Suppressor macrophage (primary cell): ENCODE results near the gene KNDC1.

ENCODE experiments used
- DNase-seq, 4 experiments: peaks; one replicate each; pipeline ENCODE4 v3.0.0-alpha.2; 2020 to 2022

The KNDC1 gene

GRCh38 chr10:133242611-133243356 lies 82.8 kb downstream of the KNDC1 start:
- no peak for DNase-seq

- no peak for DNase-seq
Measured at GRCh38 chr10:133243593-133243992, 83.6 kb downstream of the KNDC1 start.

GRCh38 chr10:133245439-133246235 lies 85.6 kb downstream of the KNDC1 start:
- DNase-seq, result no peak

- DNase-seq, result no peak
Measured at GRCh38 chr10:133246236-133246626, 86.2 kb downstream of the KNDC1 start.

GRCh38 chr10:133247681-133248333 lies 87.8 kb downstream of the KNDC1 start:
- DNase-seq, result no peak

GRCh38 chr10:133248334-133248715 lies 88.3 kb downstream of the KNDC1 start:
- no peak for DNase-seq

DNA sequence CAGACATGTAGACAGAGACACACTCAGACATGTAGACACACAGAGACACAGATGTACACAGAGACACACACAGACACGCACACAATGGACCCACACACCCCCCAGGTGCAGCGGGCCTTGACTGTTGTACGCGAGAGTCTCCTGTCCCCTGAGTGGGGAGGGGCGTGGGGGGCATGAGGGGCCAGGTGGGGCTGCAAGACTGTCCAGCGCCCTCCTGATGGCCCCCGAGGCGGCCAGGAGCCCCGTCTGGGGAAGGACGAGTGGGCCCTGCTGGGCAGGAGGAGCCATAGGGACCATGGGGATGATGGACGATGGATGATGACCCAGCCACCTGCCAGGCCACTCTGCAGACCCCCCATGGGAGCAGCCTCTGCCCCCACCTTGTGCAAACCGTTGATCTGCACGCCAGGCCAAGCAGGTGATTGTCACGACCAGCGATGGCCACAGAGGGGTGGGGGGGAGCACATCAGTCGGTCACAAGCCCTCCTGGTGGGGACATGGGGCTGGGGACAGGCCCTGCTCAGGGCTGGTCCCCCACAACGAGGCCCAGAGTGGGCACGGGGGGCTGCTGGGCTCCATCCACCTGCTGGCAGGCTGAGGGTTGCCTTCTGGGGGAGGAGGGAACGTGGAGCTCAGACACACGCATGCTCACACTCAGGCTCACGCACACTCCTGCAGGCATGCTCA lies 89.2 kb downstream of the KNDC1 start:
- DNase-seq, result no peak

DNA sequence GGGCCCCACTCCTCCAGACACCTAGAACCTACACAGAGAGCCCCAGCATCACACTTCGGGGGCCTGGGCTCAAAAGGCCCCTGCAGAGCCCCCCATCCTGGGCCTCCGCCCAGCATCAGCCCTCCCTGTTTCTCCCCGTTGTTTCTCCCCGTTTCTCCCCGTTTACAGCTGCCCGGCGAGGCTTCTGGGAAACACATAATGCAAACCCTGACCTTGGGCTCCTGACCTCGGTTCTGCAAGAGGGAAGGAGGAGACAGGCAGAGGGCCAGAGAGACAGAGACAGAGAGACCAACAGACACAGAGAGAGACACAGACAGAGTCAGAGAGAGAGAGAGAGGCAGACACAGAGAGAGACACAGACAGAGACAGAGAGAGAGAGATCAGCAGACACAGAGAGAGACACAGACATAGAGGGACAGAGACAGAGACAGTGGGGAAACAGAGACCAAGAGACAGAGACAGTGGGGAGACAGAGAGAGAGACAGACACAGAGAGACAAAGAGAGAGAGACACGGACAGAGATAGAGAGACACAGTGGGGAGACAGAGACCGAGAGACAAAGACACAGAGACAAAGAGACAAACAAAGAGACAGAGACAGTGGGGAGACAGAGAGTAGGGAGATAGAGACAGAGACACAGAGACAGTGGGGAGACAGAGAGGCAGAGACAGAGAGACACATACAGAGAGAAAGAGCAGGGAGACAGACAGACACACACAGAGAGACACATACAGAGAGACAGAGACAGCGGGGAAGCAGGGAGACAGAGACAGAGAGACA lies 90.1 kb downstream of the KNDC1 start:
- DNase-seq, result no peak

DNA sequence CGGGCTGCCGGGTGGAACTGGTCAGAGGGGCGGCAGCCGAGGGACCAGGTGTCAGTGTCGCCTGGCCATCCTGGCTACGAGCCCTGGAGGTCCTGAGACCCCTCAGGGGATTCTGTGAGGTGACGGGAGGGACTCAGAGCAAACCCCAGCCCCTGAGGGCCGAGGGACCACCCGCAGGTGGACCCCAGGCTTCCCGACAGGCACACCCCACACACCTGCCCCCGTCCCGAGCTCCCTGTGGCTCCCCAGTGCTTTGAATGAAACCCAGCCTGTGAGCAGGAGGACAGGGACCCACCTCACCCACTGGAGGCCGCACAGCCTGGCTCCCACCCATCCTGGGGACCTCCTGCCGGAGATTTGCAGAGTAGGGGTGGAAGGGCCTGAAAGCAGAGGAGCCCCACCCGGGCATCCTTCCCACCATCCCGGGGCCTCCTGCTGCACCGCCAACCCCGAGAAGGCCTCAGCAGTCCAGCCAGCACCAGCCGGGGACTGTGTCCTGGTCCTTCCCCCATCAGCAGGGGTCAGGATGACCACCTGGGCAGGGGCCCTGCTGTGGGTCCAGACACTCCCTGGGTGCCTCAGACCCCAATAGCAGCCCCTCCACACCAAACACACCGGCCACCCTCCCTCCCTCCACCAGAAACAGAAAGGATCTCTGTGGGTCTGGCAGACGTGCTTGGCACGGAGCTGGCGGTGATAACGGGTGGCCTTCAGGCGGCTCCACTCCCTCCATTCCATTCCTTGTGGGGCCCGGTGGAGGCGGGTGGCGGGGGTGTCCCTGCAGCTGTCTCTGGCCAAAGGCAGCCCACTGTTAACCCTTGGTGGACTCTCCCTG lies 91.6 kb downstream of the KNDC1 start:
- DNase-seq, result no peak

GRCh38 chr10:133252223-133252552 lies 92.2 kb downstream of the KNDC1 start:
- no peak for DNase-seq

DNA sequence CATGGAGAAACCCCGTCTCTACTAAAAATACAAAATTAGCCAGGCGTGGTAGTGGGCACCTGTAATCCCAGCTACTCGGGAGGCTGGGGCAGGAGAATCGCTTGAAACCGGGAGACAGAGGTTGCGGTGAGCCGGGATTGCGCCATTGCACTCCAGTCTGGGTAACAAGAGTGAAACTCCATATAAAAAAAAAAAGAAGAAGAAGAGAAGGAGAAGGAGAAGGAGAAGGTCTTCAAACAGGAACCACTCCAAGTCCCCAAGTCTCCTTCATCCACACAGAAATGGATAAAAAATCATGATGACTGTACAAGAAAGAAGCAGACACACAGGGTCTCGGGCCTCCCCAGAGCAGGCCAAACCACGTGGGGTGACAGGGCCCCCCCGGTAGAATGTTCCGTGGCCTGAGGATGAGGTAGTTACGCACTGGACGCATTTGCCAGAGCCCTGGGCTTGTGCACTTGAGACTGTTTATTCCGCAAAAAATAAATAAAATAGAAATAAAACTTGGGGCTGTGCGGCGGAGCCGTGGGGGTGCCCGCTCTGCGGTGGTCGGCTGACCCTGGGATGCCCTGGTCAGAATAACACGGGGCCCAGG lies 93.4 kb downstream of the KNDC1 start:
- DNase-seq, result peak in 3 of 4 experiments; percentile 56 to 69 (median 66)

GRCh38 chr10:133254421-133255120 lies 94.6 kb downstream of the KNDC1 start:
- DNase-seq, result no peak

DNA sequence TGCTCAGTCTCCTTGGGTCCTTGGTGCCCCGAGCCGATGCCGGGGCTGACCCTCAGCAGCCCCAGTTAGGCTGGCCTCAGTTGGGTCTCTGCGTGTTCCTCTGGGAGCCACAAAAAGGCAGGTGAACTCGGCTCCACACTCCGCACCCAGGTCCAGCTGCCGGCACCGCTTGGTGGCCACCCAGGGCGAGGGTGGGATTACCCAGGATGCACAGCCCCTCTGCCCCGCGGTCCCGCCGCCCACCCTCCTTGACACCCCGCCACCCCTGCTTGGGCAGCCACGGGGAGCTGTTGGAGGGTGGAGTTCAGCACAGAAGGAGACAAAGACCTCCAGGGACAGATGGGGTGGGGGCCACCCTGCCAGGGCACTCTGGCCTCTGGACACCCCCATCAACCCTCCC lies 95.3 kb downstream of the KNDC1 start:
- no peak for DNase-seq

DNA sequence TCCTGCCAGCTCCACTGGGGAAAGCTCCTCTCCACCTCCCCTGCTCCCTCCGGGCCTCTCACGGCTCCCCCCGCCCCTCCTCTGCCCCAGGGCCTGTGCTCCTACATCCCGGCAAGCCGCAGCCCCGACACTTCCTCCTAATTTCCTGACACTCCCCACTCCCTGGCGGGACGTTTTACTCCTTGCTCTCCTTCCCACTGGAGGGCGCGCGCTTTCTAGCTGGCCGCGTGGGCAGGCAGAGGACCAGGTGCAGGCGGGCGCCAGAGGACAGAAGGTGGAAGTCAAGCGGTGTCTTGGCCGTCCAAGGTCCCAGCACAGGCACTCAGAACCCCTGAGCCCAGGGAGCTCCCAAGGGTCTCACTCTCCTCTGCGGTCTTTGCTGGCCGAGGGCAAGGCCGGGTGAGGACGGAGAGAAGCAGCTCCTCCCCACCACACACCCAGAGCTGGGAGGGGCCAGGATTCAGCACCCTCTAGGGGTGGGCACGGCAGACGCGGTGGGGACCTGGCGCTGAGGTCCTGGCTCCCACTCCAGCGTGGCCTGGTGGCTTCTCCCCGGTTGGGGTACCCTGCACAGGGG lies 97.6 kb downstream of the KNDC1 start:
- DNase-seq, result peak; percentile 77 to 89 (median 84)

- peak; percentile 44 to 72 (median 64) for DNase-seq
Measured at GRCh38 chr10:133258066-133258817, 98.2 kb downstream of the KNDC1 start.

DNA sequence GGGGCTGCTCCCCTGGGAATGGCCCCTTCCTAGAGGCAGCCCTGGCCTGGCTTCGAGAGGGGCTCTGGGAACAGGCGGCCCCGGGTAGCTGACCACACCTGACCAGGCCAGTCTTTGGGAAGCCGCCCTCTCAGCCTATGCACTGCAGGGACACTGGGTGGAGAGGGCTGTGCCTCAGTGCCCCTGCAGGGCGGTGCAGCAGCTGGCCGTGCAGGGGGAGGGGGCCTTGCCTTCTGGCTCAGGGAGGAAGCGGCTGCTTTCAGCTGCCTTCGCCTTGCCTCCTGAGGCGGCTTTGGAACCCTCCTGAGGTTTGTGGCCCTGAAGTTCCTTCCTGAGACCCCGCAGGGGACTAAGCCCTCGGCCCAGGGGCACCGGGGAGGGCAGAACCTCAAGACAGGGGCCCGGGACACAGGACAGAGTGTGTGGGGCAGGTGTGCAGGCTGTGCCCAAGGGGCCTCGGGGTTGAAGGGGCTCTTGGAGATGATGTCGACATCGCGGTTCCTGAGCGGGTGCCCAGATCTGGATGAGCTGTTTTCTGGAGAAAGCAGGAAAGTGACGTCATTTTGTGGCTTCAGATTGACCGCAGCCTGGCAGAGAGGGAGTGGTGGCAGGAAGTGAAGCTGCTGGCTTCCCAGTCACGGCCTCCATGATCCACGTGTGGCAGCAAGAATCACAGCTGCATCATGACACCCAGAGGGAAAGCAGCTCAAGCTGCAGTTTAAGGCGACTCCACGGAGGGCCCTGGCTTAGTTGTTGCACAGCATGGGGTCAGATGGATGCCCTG lies 99.0 kb downstream of the KNDC1 start:
- DNase-seq, result peak; percentile 96 to 99 (median 98)

GRCh38 chr10:133259602-133259989 lies 99.6 kb downstream of the KNDC1 start:
- DNase-seq, result no peak
